ENCODE data around the gene PLPP1.

PLPP1 gene

DNA sequence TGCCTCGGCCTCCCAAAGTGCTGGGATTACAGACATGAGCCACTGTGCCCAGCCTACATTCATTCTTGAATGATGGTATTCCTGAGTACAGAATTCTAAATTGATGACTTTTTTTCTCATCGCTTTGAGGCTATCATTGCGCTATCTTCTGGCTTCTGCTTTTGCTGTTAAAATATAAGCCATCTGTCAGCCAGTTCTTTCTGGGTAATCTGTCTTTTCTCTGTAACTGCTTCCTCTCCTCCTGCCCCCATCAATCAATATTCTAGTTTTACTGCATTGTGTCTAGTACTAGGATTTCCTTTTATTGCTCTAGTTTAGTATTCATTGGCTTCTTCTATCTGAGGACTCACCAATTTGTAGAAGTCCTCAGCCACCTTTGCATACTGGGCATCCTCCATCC lies 89.0 kb downstream of the PLPP1 start:
- H3K4me1 ChIP-seq (ENCODE audit: control insufficient read depth in 5 of 5, insufficient read depth in 5 of 5, low read length in 5 of 5): peaks cover 0 to 14% (median 7%) of the 10 kb centered on the region in 5 donors
- no peak overlapping the region for H3K9ac ChIP-seq (ENCODE audit: low read length in 5 of 5)
- no peak overlapping the region for H3K27ac ChIP-seq (ENCODE audit: low read depth, low read length)

DNA sequence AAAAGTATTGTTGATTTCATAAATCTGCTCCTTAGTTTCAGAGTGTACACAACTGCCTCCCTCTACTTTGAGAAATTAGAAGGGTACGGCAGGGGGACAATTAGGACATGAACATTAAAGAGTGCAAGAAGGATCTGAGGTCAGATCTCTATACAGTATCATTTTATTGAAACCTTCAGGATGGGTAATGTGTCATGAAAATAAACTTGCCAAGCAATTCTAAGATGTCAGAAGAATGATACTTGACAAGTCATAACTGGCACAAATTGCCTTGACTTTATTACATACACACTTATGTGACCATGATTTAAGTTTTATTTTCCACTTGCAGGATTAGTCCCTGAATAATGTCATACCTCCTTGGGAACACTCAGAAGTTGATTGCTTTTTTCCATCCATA lies 92.8 kb downstream of the PLPP1 start:
- Histone ChIP-seq H3K4me3 (ENCODE audit: low read depth in 1 of 5, low read length in 5 of 5) (no peak overlapping the region), H3K36me3 (ENCODE audit: control insufficient read depth in 5 of 5, insufficient read depth in 5 of 5, low read length in 5 of 5) (peaks cover 8 to 16% (median 9%) of the 10 kb centered on the region in 5 donors), H3K9ac (ENCODE audit: low read length in 5 of 5) (no peak overlapping the region), H3K27ac (ENCODE audit: low read depth, low read length) (peak overlapping the region; percentile 5), H3K4me1 (ENCODE audit: control insufficient read depth in 5 of 5, insufficient read depth in 5 of 5, low read length in 5 of 5) (peaks cover 4 to 36% (median 25%) of the 10 kb centered on the region in 5 donors), H3K27me3 (ENCODE audit: control insufficient read depth in 5 of 5, insufficient read depth in 4 of 5, low read length in 5 of 5) (no peaks in the 10 kb centered on the region), H3K9me3 (ENCODE audit: control insufficient read depth in 5 of 5, low read length in 5 of 5) (no peaks in the 10 kb centered on the region)

More for the DNA sequence above, 89.0 kb downstream of the PLPP1 start:
- Histone ChIP-seq H3K27me3 (ENCODE audit: control insufficient read depth in 5 of 5, insufficient read depth in 4 of 5, low read length in 5 of 5) (no peaks in the 10 kb centered on the region), H3K4me3 (ENCODE audit: low read depth in 1 of 5, low read length in 5 of 5) (no peak overlapping the region), H3K36me3 (ENCODE audit: control insufficient read depth in 5 of 5, insufficient read depth in 5 of 5, low read length in 5 of 5) (peaks cover 6 to 12% (median 11%) of the 10 kb centered on the region in 5 donors), H3K9me3 (ENCODE audit: control insufficient read depth in 5 of 5, low read length in 5 of 5) (no peaks in the 10 kb centered on the region)

DNA sequence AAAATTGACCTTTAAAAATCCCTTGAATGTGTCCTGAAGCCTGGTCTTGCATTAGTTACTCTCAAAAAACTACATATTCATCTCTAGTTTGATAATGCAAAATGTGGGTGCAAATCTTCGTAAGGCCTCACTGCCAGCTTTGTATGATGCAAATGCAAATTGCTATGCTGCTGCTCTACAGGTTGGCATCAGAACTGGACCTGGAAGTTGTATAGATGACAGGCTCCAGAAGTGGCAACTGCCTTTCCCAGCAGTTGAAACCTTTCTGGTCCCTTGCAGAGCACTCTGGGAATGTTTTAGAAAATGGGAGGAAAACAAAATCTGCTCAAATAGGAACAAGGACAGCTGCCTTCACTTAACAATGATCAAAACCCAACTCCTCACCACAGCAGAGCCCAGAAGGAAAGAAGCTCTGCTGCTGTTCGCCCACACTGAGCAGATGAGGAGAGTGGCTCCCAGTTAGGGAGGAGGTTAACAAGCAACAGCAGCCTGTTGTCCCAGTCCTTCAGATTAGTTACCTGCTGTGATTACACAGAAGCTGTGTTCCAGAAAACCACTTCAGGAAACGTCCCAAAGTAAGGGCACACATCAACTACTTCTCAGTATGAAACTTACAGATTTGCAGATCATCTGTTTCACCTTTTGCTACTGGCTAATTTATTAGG lies 93.5 kb downstream of the PLPP1 start:
- no peaks in the 10 kb centered on the region for H3K27me3 ChIP-seq (ENCODE audit: control insufficient read depth in 5 of 5, insufficient read depth in 4 of 5, low read length in 5 of 5)
- H3K4me3 ChIP-seq (ENCODE audit: low read depth in 1 of 5, low read length in 5 of 5): no peak overlapping the region
- H3K9me3 ChIP-seq (ENCODE audit: control insufficient read depth in 5 of 5, low read length in 5 of 5): no peaks in the 10 kb centered on the region
- no peak overlapping the region for H3K9ac ChIP-seq (ENCODE audit: low read length in 5 of 5)
- peak overlapping the region; percentile 5 for H3K27ac ChIP-seq (ENCODE audit: low read depth, low read length)
- H3K4me1 ChIP-seq (ENCODE audit: control insufficient read depth in 5 of 5, insufficient read depth in 5 of 5, low read length in 5 of 5): peaks cover 4 to 35% (median 27%) of the 10 kb centered on the region in 5 donors
- peaks cover 8 to 18% (median 10%) of the 10 kb centered on the region in 5 donors for H3K36me3 ChIP-seq (ENCODE audit: control insufficient read depth in 5 of 5, insufficient read depth in 5 of 5, low read length in 5 of 5)

DNA sequence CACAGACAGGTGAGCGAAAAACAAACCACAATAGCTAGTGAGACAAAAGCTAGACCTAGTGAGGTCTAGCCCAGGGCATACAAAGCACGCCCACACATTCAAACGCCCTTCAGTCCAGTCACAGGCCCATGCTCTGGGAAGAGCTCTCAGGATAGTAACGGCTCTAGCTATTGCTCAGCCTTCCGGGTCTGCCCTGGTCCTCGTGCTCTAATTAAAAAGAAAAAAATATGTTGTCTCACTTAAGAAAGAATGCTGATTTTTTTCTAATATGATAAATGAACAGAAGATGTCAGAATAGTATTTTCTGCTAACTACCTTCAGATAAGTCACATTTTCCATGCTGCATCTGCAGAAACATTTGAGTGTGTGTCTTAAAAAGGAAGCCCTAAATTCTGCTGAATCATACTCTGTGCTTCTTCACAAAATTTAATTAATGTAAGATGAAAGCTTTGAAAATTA lies 94.5 kb downstream of the PLPP1 start:
- no peaks in the 10 kb centered on the region for H3K9me3 ChIP-seq (ENCODE audit: control insufficient read depth in 5 of 5, low read length in 5 of 5)
- H3K9ac ChIP-seq (ENCODE audit: low read length in 5 of 5): peak overlapping the region in 1 of 5 donors; percentile 31
- peak overlapping the region; percentile 99 for H3K27ac ChIP-seq (ENCODE audit: low read depth, low read length)
- H3K36me3 ChIP-seq (ENCODE audit: control insufficient read depth in 5 of 5, insufficient read depth in 5 of 5, low read length in 5 of 5): peaks cover 11 to 22% (median 13%) of the 10 kb centered on the region in 5 donors
- H3K4me1 ChIP-seq (ENCODE audit: control insufficient read depth in 5 of 5, insufficient read depth in 5 of 5, low read length in 5 of 5): peaks cover 4 to 35% (median 27%) of the 10 kb centered on the region in 5 donors
- no peaks in the 10 kb centered on the region for H3K27me3 ChIP-seq (ENCODE audit: control insufficient read depth in 5 of 5, insufficient read depth in 4 of 5, low read length in 5 of 5)
- H3K4me3 ChIP-seq (ENCODE audit: low read depth in 1 of 5, low read length in 5 of 5): no peak overlapping the region

DNA sequence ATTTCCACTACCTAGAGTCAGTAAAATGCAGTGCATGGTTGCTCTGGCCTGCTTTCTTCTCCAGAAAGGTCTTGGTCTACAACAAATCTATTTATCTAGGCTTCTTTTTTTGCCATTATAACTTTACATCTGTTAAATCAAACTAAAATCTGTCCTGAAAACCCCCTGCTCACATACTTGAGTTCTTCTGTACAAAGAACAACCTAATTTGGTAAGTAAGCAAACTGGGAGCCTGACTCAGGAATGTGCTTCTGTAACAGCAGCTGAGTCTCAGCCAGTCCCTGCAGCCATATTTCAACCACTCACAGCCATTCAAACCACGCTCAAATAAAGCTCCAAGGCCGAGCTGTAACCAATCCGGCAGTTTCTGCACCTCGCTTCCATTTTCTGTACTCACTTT lies 95.8 kb downstream of the PLPP1 start:
- Histone ChIP-seq H3K9ac (ENCODE audit: low read length in 5 of 5) (peak overlapping the region in 2 of 5 donors; percentile 49 to 62), H3K9me3 (ENCODE audit: control insufficient read depth in 5 of 5, low read length in 5 of 5) (no peaks in the 10 kb centered on the region), H3K4me1 (ENCODE audit: control insufficient read depth in 5 of 5, insufficient read depth in 5 of 5, low read length in 5 of 5) (peaks cover 4 to 35% (median 27%) of the 10 kb centered on the region in 5 donors), H3K36me3 (ENCODE audit: control insufficient read depth in 5 of 5, insufficient read depth in 5 of 5, low read length in 5 of 5) (peaks cover 12 to 22% (median 15%) of the 10 kb centered on the region in 5 donors), H3K27ac (ENCODE audit: low read depth, low read length) (peak overlapping the region; percentile 99), H3K4me3 (ENCODE audit: low read depth in 1 of 5, low read length in 5 of 5) (no peak overlapping the region), H3K27me3 (ENCODE audit: control insufficient read depth in 5 of 5, insufficient read depth in 4 of 5, low read length in 5 of 5) (no peaks in the 10 kb centered on the region)

DNA sequence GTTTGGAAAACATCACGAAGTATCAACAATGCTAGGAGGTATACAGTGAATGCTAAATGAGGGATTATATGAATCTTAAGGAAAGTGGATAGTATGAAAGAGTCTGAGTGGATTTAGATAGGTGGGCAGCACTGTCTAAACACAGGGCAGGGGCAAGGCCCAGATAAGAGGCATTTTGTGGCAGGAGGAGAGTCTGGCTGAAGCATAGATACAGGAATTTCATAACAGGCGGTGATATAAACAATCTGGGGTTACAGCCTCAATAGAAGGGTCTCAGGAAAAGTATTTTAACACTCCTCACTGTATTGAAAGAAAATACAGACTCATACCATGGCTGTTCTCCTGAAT lies 96.9 kb downstream of the PLPP1 start:
- Histone ChIP-seq H3K4me3 (ENCODE audit: low read depth in 1 of 5, low read length in 5 of 5) (no peak overlapping the region), H3K27ac (ENCODE audit: low read depth, low read length) (peak overlapping the region; percentile 99), H3K9ac (ENCODE audit: low read length in 5 of 5) (peak overlapping the region; percentile 49 to 74 (median 57)), H3K4me1 (ENCODE audit: control insufficient read depth in 5 of 5, insufficient read depth in 5 of 5, low read length in 5 of 5) (peaks cover 4 to 35% (median 27%) of the 10 kb centered on the region in 5 donors), H3K27me3 (ENCODE audit: control insufficient read depth in 5 of 5, insufficient read depth in 4 of 5, low read length in 5 of 5) (no peaks in the 10 kb centered on the region), H3K36me3 (ENCODE audit: control insufficient read depth in 5 of 5, insufficient read depth in 5 of 5, low read length in 5 of 5) (peaks cover 12 to 25% (median 17%) of the 10 kb centered on the region in 5 donors), H3K9me3 (ENCODE audit: control insufficient read depth in 5 of 5, low read length in 5 of 5) (no peaks in the 10 kb centered on the region)

DNA sequence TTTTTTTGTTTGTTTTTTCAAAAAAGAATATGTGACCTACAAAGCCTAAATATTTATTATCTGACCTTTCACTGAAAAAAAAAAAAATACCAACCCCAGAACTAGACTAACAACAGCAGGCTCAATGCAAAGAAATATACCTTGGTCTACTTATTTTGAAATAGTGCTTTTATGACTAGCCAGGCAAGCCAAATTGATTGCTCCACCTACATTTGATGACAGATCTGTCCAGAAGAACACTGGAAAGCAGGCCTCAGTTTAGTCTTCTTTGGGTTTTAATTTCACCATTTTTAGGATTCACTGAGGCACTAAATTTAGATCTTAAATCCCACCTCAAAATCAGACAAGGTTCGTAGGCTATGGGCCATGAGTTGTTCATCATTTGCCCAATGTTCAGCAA lies 97.3 kb downstream of the PLPP1 start:
- peaks cover 4 to 35% (median 27%) of the 10 kb centered on the region in 5 donors for H3K4me1 ChIP-seq (ENCODE audit: control insufficient read depth in 5 of 5, insufficient read depth in 5 of 5, low read length in 5 of 5)
- no peaks in the 10 kb centered on the region for H3K27me3 ChIP-seq (ENCODE audit: control insufficient read depth in 5 of 5, insufficient read depth in 4 of 5, low read length in 5 of 5)
- no peak overlapping the region for H3K4me3 ChIP-seq (ENCODE audit: low read depth in 1 of 5, low read length in 5 of 5)
- H3K27ac ChIP-seq (ENCODE audit: low read depth, low read length): peak overlapping the region; percentile 99
- H3K9ac ChIP-seq (ENCODE audit: low read length in 5 of 5): peak overlapping the region; percentile 49 to 74 (median 57)
- peaks cover 12 to 27% (median 20%) of the 10 kb centered on the region in 5 donors for H3K36me3 ChIP-seq (ENCODE audit: control insufficient read depth in 5 of 5, insufficient read depth in 5 of 5, low read length in 5 of 5)
- H3K9me3 ChIP-seq (ENCODE audit: control insufficient read depth in 5 of 5, low read length in 5 of 5): no peaks in the 10 kb centered on the region

DNA sequence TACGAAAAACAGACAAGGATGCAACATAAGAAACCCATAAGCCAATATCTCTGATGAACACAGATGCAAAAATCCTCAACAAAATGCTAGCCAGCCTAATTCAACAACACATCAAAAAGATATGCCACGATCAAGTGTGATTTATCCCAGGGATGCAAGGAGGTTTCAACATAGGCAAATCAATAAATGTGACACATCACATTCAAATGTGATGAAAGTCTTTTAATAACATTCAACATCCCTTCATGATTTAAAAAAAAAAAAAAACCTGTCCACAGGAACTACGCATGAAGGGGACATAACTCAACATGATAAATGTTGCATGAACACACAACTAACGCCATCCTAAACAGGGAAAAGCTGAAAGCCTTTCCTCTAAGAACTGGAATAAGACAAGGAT lies 102.2 kb downstream of the PLPP1 start:
- H3K27me3 ChIP-seq (ENCODE audit: control insufficient read depth in 5 of 5, insufficient read depth in 4 of 5, low read length in 5 of 5): no peaks in the 10 kb centered on the region
- H3K36me3 ChIP-seq (ENCODE audit: control insufficient read depth in 5 of 5, insufficient read depth in 5 of 5, low read length in 5 of 5): peaks cover 22 to 37% (median 25%) of the 10 kb centered on the region in 5 donors
- H3K4me3 ChIP-seq (ENCODE audit: low read depth in 1 of 5, low read length in 5 of 5): no peak overlapping the region
- H3K4me1 ChIP-seq (ENCODE audit: control insufficient read depth in 5 of 5, insufficient read depth in 5 of 5, low read length in 5 of 5): peaks cover 0 to 20% (median 12%) of the 10 kb centered on the region in 5 donors
- no peak overlapping the region for H3K9ac ChIP-seq (ENCODE audit: low read length in 5 of 5)
- no peak overlapping the region for H3K27ac ChIP-seq (ENCODE audit: low read depth, low read length)
- no peaks in the 10 kb centered on the region for H3K9me3 ChIP-seq (ENCODE audit: control insufficient read depth in 5 of 5, low read length in 5 of 5)

DNA sequence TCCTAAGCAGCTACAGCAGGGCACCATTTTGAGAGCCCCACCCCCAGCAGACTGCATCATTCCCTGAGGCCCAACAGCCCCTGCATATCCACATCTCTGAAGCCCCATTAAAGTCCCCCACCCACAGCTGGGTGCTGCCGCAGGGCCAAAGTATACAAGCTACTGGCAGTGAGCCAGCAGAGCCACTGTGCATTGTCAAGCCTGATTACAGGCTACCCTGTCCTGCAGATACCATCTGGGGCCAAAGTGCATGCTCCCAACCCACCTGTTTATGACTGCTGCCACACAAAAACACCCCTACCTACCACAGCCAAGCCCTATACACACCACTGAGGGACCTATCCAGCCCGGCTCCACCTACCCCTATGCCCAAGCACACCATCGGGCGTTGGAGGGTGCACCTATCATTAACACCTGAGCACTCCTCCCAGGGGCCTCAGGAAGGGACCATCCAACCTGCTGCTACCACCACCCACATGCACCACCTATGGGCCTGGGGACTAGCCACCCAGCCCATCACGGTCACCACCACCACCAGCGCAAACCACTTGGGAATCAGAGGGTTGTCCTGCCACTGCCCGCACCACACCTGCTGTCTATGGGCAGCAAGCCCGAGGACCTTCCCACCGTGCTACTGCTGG lies 105.0 kb downstream of the PLPP1 start:
- Histone ChIP-seq H3K4me3 (ENCODE audit: low read depth in 1 of 5, low read length in 5 of 5) (no peak overlapping the region), H3K9ac (ENCODE audit: low read length in 5 of 5) (no peak overlapping the region)

DNA sequence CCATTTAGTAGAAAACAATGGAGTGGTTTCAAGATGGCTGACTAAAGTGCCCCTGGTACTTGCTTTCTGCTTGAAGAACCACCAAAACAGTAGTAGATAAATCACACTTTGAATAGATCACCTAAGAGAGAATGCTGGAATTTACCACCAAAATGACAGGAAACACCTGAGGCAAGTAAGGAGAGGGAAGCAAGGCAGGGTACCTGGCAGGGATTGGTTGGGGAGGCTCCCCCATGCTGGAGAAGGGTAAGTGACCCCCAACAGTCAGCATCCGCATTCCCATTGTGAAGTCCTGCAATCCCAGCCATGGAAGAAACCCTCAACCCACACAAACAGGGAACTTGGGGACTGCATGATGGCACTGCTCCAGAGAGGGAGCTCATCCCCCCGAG lies 105.5 kb downstream of the PLPP1 start:
- H3K27me3 ChIP-seq (ENCODE audit: control insufficient read depth in 5 of 5, insufficient read depth in 4 of 5, low read length in 5 of 5): no peaks in the 10 kb centered on the region
- H3K4me3 ChIP-seq (ENCODE audit: low read depth in 1 of 5, low read length in 5 of 5): no peak overlapping the region
- H3K9me3 ChIP-seq (ENCODE audit: control insufficient read depth in 5 of 5, low read length in 5 of 5): no peaks in the 10 kb centered on the region
- peaks cover 0 to 13% (median 5%) of the 10 kb centered on the region in 5 donors for H3K4me1 ChIP-seq (ENCODE audit: control insufficient read depth in 5 of 5, insufficient read depth in 5 of 5, low read length in 5 of 5)
- H3K36me3 ChIP-seq (ENCODE audit: control insufficient read depth in 5 of 5, insufficient read depth in 5 of 5, low read length in 5 of 5): peaks cover 36 to 52% (median 42%) of the 10 kb centered on the region in 5 donors
- no peak overlapping the region for H3K27ac ChIP-seq (ENCODE audit: low read depth, low read length)
- no peak overlapping the region for H3K9ac ChIP-seq (ENCODE audit: low read length in 5 of 5)

More for the DNA sequence above, 105.0 kb downstream of the PLPP1 start:
- Histone ChIP-seq H3K4me1 (ENCODE audit: control insufficient read depth in 5 of 5, insufficient read depth in 5 of 5, low read length in 5 of 5) (peaks cover 0 to 13% (median 5%) of the 10 kb centered on the region in 5 donors), H3K27me3 (ENCODE audit: control insufficient read depth in 5 of 5, insufficient read depth in 4 of 5, low read length in 5 of 5) (no peaks in the 10 kb centered on the region), H3K27ac (ENCODE audit: low read depth, low read length) (no peak overlapping the region), H3K36me3 (ENCODE audit: control insufficient read depth in 5 of 5, insufficient read depth in 5 of 5, low read length in 5 of 5) (peaks cover 33 to 47% (median 37%) of the 10 kb centered on the region in 5 donors), H3K9me3 (ENCODE audit: control insufficient read depth in 5 of 5, low read length in 5 of 5) (no peaks in the 10 kb centered on the region)

Measured in subcutaneous abdominal adipose tissue (tissue), 5 donors.